ENCODE data around the gene KCNMA1.

- no peak for TF ChIP-seq YY1 (IDR thresholded peaks at IDR 0.05; ENCODE audit: low read depth)
- no peak for TF ChIP-seq EGR1 (IDR thresholded peaks at IDR 0.05)
- TF ChIP-seq USF1 (IDR thresholded peaks at IDR 0.05) = no peak
- no peak for TF ChIP-seq TAF1 (IDR thresholded peaks at IDR 0.05; ENCODE audit: low read depth)
- no peak for TF ChIP-seq MAX (IDR thresholded peaks at IDR 0.05)
Observed at GRCh38 chr10:77377678-77378352, 259.8 kb downstream of the KCNMA1 start.

All from Ishikawa (cell line).